ENCODE results near the gene MTHFSD. TPM values are rescaled to one million over a fixed set of nuclear protein-coding genes. Genes with fewer than 3 reads are reported as not detected.

MTHFSD gene
- total RNA-seq, 4 donors from 2014 or later = 12.5 to 26.6 (median 19.3) TPM

DNA sequence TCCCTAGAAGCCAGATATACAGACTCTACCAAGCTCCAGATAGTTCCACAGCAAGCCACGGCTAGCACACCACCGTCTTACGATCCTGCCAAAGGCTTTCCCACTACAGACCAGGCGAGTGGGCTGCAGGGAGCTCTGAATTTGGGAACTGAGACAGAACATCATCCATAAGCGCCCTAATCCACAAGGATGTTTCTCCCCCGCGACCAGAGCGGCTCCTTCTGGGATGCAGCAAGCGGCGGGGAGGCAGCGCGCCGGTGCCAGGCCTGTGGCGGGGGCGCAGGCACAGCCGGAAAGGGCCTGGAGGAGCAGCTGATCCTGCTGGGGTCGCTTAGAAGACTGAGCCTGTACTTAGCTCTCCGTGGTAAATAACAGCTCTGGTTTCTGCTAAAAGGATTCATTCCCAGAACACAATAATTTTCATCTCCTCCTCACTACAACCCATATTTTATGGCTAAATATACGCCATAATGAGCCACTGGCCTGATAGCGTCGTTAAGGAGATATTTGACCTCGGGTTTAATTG lies 60.9 kb downstream of the MTHFSD start:
- Histone ChIP-seq H3K9me3 (no peaks in the 10 kb centered on the region), H3K4me3 (peak overlapping the region; percentile 1 to 62), H3K4me1 (peaks cover 0 to 83% (median 6%) of the 10 kb centered on the region in 3 donors), H3K27ac (peak overlapping the region; percentile 94 to 99 (median 98)), H3K36me3 (peaks cover 0 to 12% of the 10 kb centered on the region in 2 donors), H3K27me3 (peaks cover 51% of the 10 kb centered on the region)
- no peak for TF ChIP-seq POLR2A (IDR thresholded peaks at IDR 0.05)
- TF ChIP-seq POLR2AphosphoS5 (IDR thresholded peaks at IDR 0.05) = peak; percentile 18
- no peak for TF ChIP-seq CTCF (IDR thresholded peaks at IDR 0.05)
- no peak for TF ChIP-seq EP300 (IDR thresholded peaks at IDR 0.05)
- no peak for ATAC-seq
- WGBS, 2 donors (ENCODE audit: low coverage in 1 of 2) = 4 to 26% methylated on average over 4 to 5 of the region's 22 CpGs

DNA sequence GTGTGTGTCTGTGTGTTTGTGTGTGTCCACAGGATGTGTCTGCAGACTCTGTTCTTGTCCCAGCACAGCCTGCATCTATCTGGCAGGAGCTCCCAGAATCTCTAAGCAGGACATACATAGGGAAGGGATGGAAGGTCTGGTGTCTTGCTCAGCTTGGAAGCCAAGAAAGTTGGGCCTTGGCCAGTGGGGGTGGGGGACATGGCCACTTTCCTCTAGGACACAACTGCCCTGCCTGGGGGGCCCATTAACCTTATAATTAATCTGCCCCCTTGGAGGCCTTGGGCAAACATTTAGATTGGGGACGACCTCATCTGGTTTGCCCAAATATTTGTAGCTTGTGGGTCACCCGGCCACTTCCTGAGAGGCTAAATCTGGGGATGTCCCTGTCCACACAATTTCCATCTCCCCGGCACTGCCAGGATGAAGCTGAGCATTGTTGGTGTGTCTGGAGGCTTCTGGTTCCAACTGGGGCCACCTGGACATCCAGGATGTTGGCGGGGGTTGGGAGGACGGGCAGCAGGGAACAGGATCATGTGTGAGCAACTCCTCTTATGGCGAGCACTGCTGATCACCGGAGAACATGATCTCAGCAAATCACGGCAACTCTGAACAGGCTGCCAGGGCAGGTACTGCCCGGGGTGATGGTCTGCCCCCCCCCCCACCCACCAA lies 61.9 kb downstream of the MTHFSD start:
- Histone ChIP-seq H3K36me3 (peaks cover 0 to 22% of the 10 kb centered on the region in 2 donors), H3K27ac (peak overlapping the region; percentile 94 to 99 (median 98)), H3K9me3 (no peaks in the 10 kb centered on the region), H3K4me1 (peaks cover 0 to 79% (median 6%) of the 10 kb centered on the region in 3 donors), H3K4me3 (peak overlapping the region in 1 of 2 donors; percentile 62), H3K27me3 (peaks cover 41% of the 10 kb centered on the region)
- TF ChIP-seq POLR2AphosphoS5 (IDR thresholded peaks at IDR 0.05) = peak; percentile 7
- no peak for TF ChIP-seq POLR2A (IDR thresholded peaks at IDR 0.05)
- no peak for ATAC-seq
- WGBS, 2 donors (ENCODE audit: low coverage in 1 of 2) = 50 to 60% methylated on average over 1 to 2 of the region's 9 CpGs

- TF ChIP-seq EP300 (IDR thresholded peaks at IDR 0.05) (no peak), POLR2AphosphoS5 (IDR thresholded peaks at IDR 0.05) (no peak), POLR2A (IDR thresholded peaks at IDR 0.05) (no peak), CTCF (IDR thresholded peaks at IDR 0.05) (no peak)
- WGBS, 2 donors (ENCODE audit: low coverage in 1 of 2) = 86 to 100% methylated on average over 1 to 2 of the region's 4 CpGs
- Histone ChIP-seq H3K9me3 (no peaks in the 10 kb centered on the region), H3K36me3 (peaks cover 0 to 22% of the 10 kb centered on the region in 2 donors), H3K4me3 (no peak overlapping the region), H3K27me3 (peaks cover 35% of the 10 kb centered on the region), H3K4me1 (peaks cover 0 to 79% (median 6%) of the 10 kb centered on the region in 3 donors), H3K27ac (peak overlapping the region; percentile 94 to 99 (median 98))
- ATAC-seq = no peak
These were observed 62.6 kb downstream of the MTHFSD start for GRCh38 chr16:86492267-86492960.

GRCh38 chr16:86491640-86492023 lies 63.4 kb downstream of the MTHFSD start:
- WGBS, 2 donors (ENCODE audit: low coverage in 1 of 2) = 54 to 75% methylated on average over 6 to 7 of the region's 7 CpGs
- Histone ChIP-seq H3K4me3 (no peak overlapping the region), H3K9me3 (no peaks in the 10 kb centered on the region), H3K27me3 (peaks cover 29% of the 10 kb centered on the region), H3K36me3 (peaks cover 0 to 22% of the 10 kb centered on the region in 2 donors), H3K4me1 (peaks cover 0 to 79% (median 6%) of the 10 kb centered on the region in 3 donors), H3K27ac (peak overlapping the region in 3 of 4 donors; percentile 97 to 99 (median 99))
- ATAC-seq = no peak
- TF ChIP-seq POLR2AphosphoS5 (IDR thresholded peaks at IDR 0.05) = no peak
- no peak for TF ChIP-seq CTCF (IDR thresholded peaks at IDR 0.05)
- TF ChIP-seq POLR2A (IDR thresholded peaks at IDR 0.05) = no peak
- TF ChIP-seq EP300 (IDR thresholded peaks at IDR 0.05) = no peak

DNA sequence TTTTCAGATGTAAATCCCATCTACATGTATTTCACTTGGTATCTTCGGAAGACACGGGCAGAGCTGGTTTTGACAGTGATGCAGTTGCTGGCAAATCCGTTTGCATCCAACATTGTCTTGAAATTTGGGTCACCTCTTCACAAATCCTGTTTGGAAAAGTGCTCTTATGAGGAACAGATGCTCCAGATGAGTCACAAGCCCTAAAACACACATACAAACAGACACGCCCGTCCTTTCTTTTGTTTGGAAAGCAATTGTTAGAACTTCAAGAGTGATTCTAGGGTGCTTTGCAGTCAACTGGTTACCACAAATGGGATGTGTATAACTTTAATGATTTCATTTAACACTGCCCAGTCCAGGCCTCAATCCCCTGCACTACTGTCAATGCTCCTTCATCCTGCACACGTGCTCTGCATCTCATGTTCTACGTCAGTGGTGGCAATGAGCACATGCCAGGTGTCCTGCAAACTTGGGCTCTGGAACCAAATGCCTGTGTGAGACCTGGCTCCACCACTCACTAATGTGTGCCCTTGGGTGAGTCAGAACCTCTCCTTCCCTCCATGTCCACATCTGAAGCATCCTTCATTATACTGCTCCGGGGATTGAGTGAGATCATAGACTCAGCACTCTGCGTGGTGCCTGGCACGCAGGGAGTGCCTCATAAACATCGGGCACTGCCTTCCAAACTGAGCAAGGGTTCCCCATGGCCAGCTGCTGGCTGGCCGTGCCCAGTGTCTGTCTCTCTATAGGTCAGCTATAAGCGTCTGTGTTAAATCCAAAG lies 64.0 kb downstream of the MTHFSD start:
- 53 to 65% methylated on average over 6 of the region's 13 CpGs for WGBS, 2 donors (ENCODE audit: low coverage in 1 of 2)
- Histone ChIP-seq H3K9me3 (no peaks in the 10 kb centered on the region), H3K4me3 (no peak overlapping the region), H3K27ac (peak overlapping the region in 3 of 4 donors; percentile 97 to 99 (median 99)), H3K36me3 (peaks cover 0 to 22% of the 10 kb centered on the region in 2 donors), H3K27me3 (peaks cover 23% of the 10 kb centered on the region), H3K4me1 (peaks cover 0 to 78% (median 6%) of the 10 kb centered on the region in 3 donors)
- peak; percentile 78 for TF ChIP-seq POLR2AphosphoS5 (IDR thresholded peaks at IDR 0.05)
- no peak for TF ChIP-seq EP300 (IDR thresholded peaks at IDR 0.05)
- ATAC-seq = no peak

Data from gastroesophageal sphincter (tissue), 4 donors.